Esophagus (tissue), 2 donors: ENCODE results near the gene ISCA1. TPM values are rescaled to one million over a fixed set of nuclear protein-coding genes. Genes with fewer than 3 reads are reported as not detected.

Source experiments
- polyA plus RNA-seq, 2 donors: library from polyadenylated mRNA; stranded (reverse); fragments of 200-250 nt; gene quantifications; one replicate each; pipeline ENCODE4 v1.2.3, GENCODE V29; 2013
- donor health status: healthy with polysubstance abuse.
- donor health status: Bipolar disorder and iron deficiency.

ISCA1 gene
- polyA plus RNA-seq, 2 donors, result 8.0 to 14.6 TPM

Other genes with a start within 250 kb of the ISCA1 start
- 1 to 10 TPM; 1.4 to 1.6 TPM for gene GOLM1, start 183.0 kb downstream of the ISCA1 start, polyA plus RNA-seq
- under 1 TPM; 0.02 to 0.14 TPM for gene C9orf153, start 22.9 kb downstream of the ISCA1 start, polyA plus RNA-seq
- gene TUT7, start 71.9 kb upstream of the ISCA1 start, polyA plus RNA-seq, result 10 to 100 TPM; 23.5 to 35.4 TPM